ENCODE data around the gene PPM1E. TPM values are rescaled to one million over a fixed set of nuclear protein-coding genes. Genes with fewer than 3 reads are reported as not detected.

Gene PPM1E
- total RNA-seq, 1 donor from 2014 or later: 0.26 TPM

- Mint-ChIP-seq H3K36me3 (ENCODE audit: low read depth, unreplicated experiment) (no peaks in the 10 kb centered on the region), H3K4me3 (ENCODE audit: unreplicated experiment) (no peak overlapping the region), H3K27me3 (ENCODE audit: unreplicated experiment) (no peaks in the 10 kb centered on the region), H3K4me1 (ENCODE audit: unreplicated experiment) (peaks cover 2% of the 10 kb centered on the region), H3K27ac (ENCODE audit: unreplicated experiment) (no peak overlapping the region), H3K9me3 (ENCODE audit: unreplicated experiment) (no peaks in the 10 kb centered on the region)
- no peak for DNase-seq (ENCODE audit: low spot score)
- no peak for TF ChIP-seq CTCF (IDR thresholded peaks at IDR 0.05; ENCODE audit: unreplicated experiment)
Measured at GRCh38 chr17:58970609-58971450, 215.2 kb downstream of the PPM1E start.

- DNase-seq (ENCODE audit: low spot score): no peak
- H3K9me3 Mint-ChIP-seq (ENCODE audit: unreplicated experiment): no peaks in the 10 kb centered on the region
- H3K4me3 Mint-ChIP-seq (ENCODE audit: unreplicated experiment): no peak overlapping the region
- H3K27me3 Mint-ChIP-seq (ENCODE audit: unreplicated experiment): peaks cover 1% of the 10 kb centered on the region
- H3K36me3 Mint-ChIP-seq (ENCODE audit: low read depth, unreplicated experiment): no peaks in the 10 kb centered on the region
- no peak overlapping the region for H3K27ac Mint-ChIP-seq (ENCODE audit: unreplicated experiment)
- peaks cover 6% of the 10 kb centered on the region for H3K4me1 Mint-ChIP-seq (ENCODE audit: unreplicated experiment)
- no peak for TF ChIP-seq CTCF (IDR thresholded peaks at IDR 0.05; ENCODE audit: unreplicated experiment)
Measured at GRCh38 chr17:58974354-58974753, 218.7 kb downstream of the PPM1E start.

GRCh38 chr17:58976541-58976940 lies 220.9 kb downstream of the PPM1E start:
- Mint-ChIP-seq H3K27me3 (ENCODE audit: unreplicated experiment) (peaks cover 1% of the 10 kb centered on the region), H3K36me3 (ENCODE audit: low read depth, unreplicated experiment) (no peaks in the 10 kb centered on the region), H3K27ac (ENCODE audit: unreplicated experiment) (no peak overlapping the region), H3K4me1 (ENCODE audit: unreplicated experiment) (peaks cover 6% of the 10 kb centered on the region), H3K4me3 (ENCODE audit: unreplicated experiment) (no peak overlapping the region), H3K9me3 (ENCODE audit: unreplicated experiment) (no peaks in the 10 kb centered on the region)
- no peak for DNase-seq (ENCODE audit: low spot score)
- no peak for TF ChIP-seq CTCF (IDR thresholded peaks at IDR 0.05; ENCODE audit: unreplicated experiment)

- TF ChIP-seq CTCF (IDR thresholded peaks at IDR 0.05; ENCODE audit: unreplicated experiment): no peak
- no peak for DNase-seq (ENCODE audit: low spot score)
- H3K27ac Mint-ChIP-seq (ENCODE audit: unreplicated experiment): no peak overlapping the region
- no peaks in the 10 kb centered on the region for H3K36me3 Mint-ChIP-seq (ENCODE audit: low read depth, unreplicated experiment)
- H3K27me3 Mint-ChIP-seq (ENCODE audit: unreplicated experiment): peaks cover 1% of the 10 kb centered on the region
- no peaks in the 10 kb centered on the region for H3K9me3 Mint-ChIP-seq (ENCODE audit: unreplicated experiment)
- H3K4me1 Mint-ChIP-seq (ENCODE audit: unreplicated experiment): peaks cover 4% of the 10 kb centered on the region
- no peak overlapping the region for H3K4me3 Mint-ChIP-seq (ENCODE audit: unreplicated experiment)
Measured at GRCh38 chr17:58980706-58981481, 225.2 kb downstream of the PPM1E start.

- no peaks in the 10 kb centered on the region for H3K36me3 Mint-ChIP-seq (ENCODE audit: low read depth, unreplicated experiment)
- H3K27ac Mint-ChIP-seq (ENCODE audit: unreplicated experiment): no peak overlapping the region
- no peaks in the 10 kb centered on the region for H3K27me3 Mint-ChIP-seq (ENCODE audit: unreplicated experiment)
- TF ChIP-seq CTCF (IDR thresholded peaks at IDR 0.05; ENCODE audit: unreplicated experiment): no peak
- no peaks in the 10 kb centered on the region for H3K9me3 Mint-ChIP-seq (ENCODE audit: unreplicated experiment)
- no peaks in the 10 kb centered on the region for H3K4me1 Mint-ChIP-seq (ENCODE audit: unreplicated experiment)
- no peak overlapping the region for H3K4me3 Mint-ChIP-seq (ENCODE audit: unreplicated experiment)
- DNase-seq (ENCODE audit: low spot score): no peak
Measured at GRCh38 chr17:58982626-58983025, 227.0 kb downstream of the PPM1E start.
